Liver (tissue), 9 donors: ENCODE results near the gene BRAF. TPM values are rescaled to one million over a fixed set of nuclear protein-coding genes. Genes with fewer than 3 reads are reported as not detected.

ENCODE experiments used
- DNase-seq: peaks from one replicate; pipeline ENCODE4 v3.0.0-alpha.2; 2017; ENCODE audit warnings: low spot score
- H3K27ac ChIP-seq, 2 donors: one replicate each; pipeline ENCODE4 v1.7.0; 2013; ENCODE audit warnings: inconsistent platforms in 2 of 2, low read length in 2 of 2, control low read depth in 1 of 2, low read depth in 1 of 2, mild to moderate bottlenecking in 1 of 2
- H3K27me3 ChIP-seq, 4 donors: one replicate each; pipeline versions ENCODE4 v1.6.1 to v1.7.0; 2013; ENCODE audit warnings: low read length in 3 of 4, inconsistent platforms in 1 of 4, mild to moderate bottlenecking in 1 of 4, moderate library complexity in 1 of 4; ENCODE audit not compliant: control insufficient read depth in 4 of 4, insufficient read depth in 4 of 4
- H3K36me3 ChIP-seq, 4 donors: one replicate each; pipeline versions ENCODE4 v1.6.1 to v1.7.0; 2013; ENCODE audit warnings: low read length in 3 of 4, mild to moderate bottlenecking in 3 of 4, low read depth in 1 of 4, moderate library complexity in 1 of 4; ENCODE audit not compliant: control insufficient read depth in 4 of 4, insufficient read depth in 3 of 4
- H3K4me1 ChIP-seq, 4 donors: one replicate each; pipeline versions ENCODE4 v1.6.1 to v1.7.0; 2013; ENCODE audit warnings: low read length in 3 of 4, mild to moderate bottlenecking in 3 of 4, moderate library complexity in 1 of 4; ENCODE audit not compliant: control insufficient read depth in 4 of 4, insufficient read depth in 4 of 4
- H3K4me3 ChIP-seq, 3 donors: one replicate each; pipeline versions ENCODE4 v1.6.1 to v1.7.0; 2013; ENCODE audit warnings: low read length in 3 of 3, control low read depth in 1 of 3, low read depth in 1 of 3, mild to moderate bottlenecking in 1 of 3
- H3K9ac ChIP-seq, 2 donors: one replicate each; pipeline ENCODE4 v1.7.0; 2013; ENCODE audit warnings: low read length in 2 of 2, mild to moderate bottlenecking in 2 of 2, moderate library complexity in 2 of 2, control low read depth in 1 of 2, low read depth in 1 of 2
- H3K9me3 ChIP-seq, 4 donors: one replicate each; pipeline versions ENCODE4 v1.6.1 to v1.7.0; 2013; ENCODE audit warnings: low read length in 3 of 4; ENCODE audit not compliant: control insufficient read depth in 4 of 4
- CTCF ChIP-seq: fragments of 150-350 bp; IDR thresholded peaks from 2 replicates; pipeline ENCODE4 v1.5.1; 2017; ENCODE audit warnings: improper control_type of control experiment, low read depth, low read length; ENCODE audit not compliant: missing input control
- EGR1 ChIP-seq, 2 donors: IDR thresholded peaks; 2 replicates each; pipeline ENCODE4 v1.6.1; 2016 to 2018; ENCODE audit warnings: antibody characterized with exemption in 2 of 2, low read depth in 2 of 2
- FOXA2 ChIP-seq: IDR thresholded peaks from 2 replicates; pipeline ENCODE4 v1.6.1; 2016; ENCODE audit warnings: antibody characterized with exemption
- GABPA ChIP-seq, 2 donors: IDR thresholded peaks in 1 of 2; conservative IDR thresholded peaks in 1 of 2; 2 replicates each; pipeline ENCODE4 v1.6.1; 2016; ENCODE audit warnings: antibody characterized with exemption in 2 of 2, mild to moderate bottlenecking in 1 of 2, moderate library complexity in 1 of 2
- HNF4A ChIP-seq, 2 donors: conservative IDR thresholded peaks; 2 replicates each; pipeline ENCODE4 v1.6.1; 2016; ENCODE audit warnings: antibody characterized with exemption in 2 of 2, mild to moderate bottlenecking in 2 of 2
- HNF4G ChIP-seq: IDR thresholded peaks from 2 replicates; pipeline ENCODE4 v1.6.1; 2016; ENCODE audit warnings: antibody characterized with exemption
- JUND ChIP-seq, 2 donors: IDR thresholded peaks; 2 replicates each; pipeline ENCODE4 v1.6.1; 2016; ENCODE audit warnings: antibody characterized with exemption in 2 of 2
- MAX ChIP-seq: IDR thresholded peaks from 2 replicates; pipeline ENCODE4 v1.6.1; 2016; ENCODE audit warnings: antibody characterized with exemption
- NR2F2 ChIP-seq: IDR thresholded peaks from 2 replicates; pipeline ENCODE4 v1.6.1; 2016; ENCODE audit warnings: antibody characterized with exemption
- RAD21 ChIP-seq, 2 donors: IDR thresholded peaks; 2 replicates each; pipeline ENCODE4 v1.6.1; 2016; ENCODE audit warnings: antibody characterized with exemption in 2 of 2, mild to moderate bottlenecking in 2 of 2
- RXRA ChIP-seq, 2 donors: IDR thresholded peaks; 2 replicates each; pipeline ENCODE4 v1.6.1; 2017 to 2018; ENCODE audit warnings: antibody characterized with exemption in 2 of 2, mild to moderate bottlenecking in 1 of 2
- TAF1 ChIP-seq: conservative IDR thresholded peaks from 2 replicates; pipeline ENCODE4 v1.6.1; 2016; ENCODE audit warnings: antibody characterized with exemption, mild to moderate bottlenecking
- WGBS: extraction: QIAGEN DNeasy Blood & Tissue Kit; methylation state at CpG from one replicate; pipeline ENCODE4 v1.1.7; 2013; 5-methylcytosine and 5-hydroxymethylcytosine counted together
- polyA plus RNA-seq, 2 donors: library from polyadenylated mRNA; stranded (reverse) in 1 of 2; unstranded in 1 of 2; fragments of 200-250 nt in 1 of 2; fragments of >200 nt in 1 of 2; fragmentation: Nextera tagmentation in 1 of 2; extraction: Ambion mirVana in 1 of 2; gene quantifications; one replicate each; pipeline versions ENCODE4 v1.2.1 to v1.2.3, GENCODE V29; 2013 to 2015
- total RNA-seq, 2 donors: library from RNA; depleted of rRNA; stranded (reverse); fragments of >200 nt; gene quantifications; one replicate each; pipeline ENCODE4 v1.2.3, GENCODE V29; 2014
- TF ChIP-seq, protein P1 (sequence below): IDR thresholded peaks from 2 replicates; pipeline ENCODE4 v1.6.1; 2016; ENCODE audit warnings: antibody characterized with exemption
- TF ChIP-seq, protein P2 (sequence below): IDR thresholded peaks from 2 replicates; pipeline ENCODE4 v1.6.1; 2016; ENCODE audit warnings: antibody characterized with exemption, mild to moderate bottlenecking
- TF ChIP-seq, protein P3 (sequence below): IDR thresholded peaks from 2 replicates; pipeline ENCODE4 v1.6.1; 2016; ENCODE audit warnings: antibody characterized with exemption
- donor health status: healthy.
- donor health status: healthy.
- donor health status: healthy.
- donor health status: healthy.
- donor health status: healthy.

BRAF gene
- total and polyA plus RNA-seq, 4 donors = 2.6 to 21.9 (median 14.0) TPM

- no peak overlapping the region for H3K27ac ChIP-seq
- H3K4me1 ChIP-seq = peaks cover 0 to 3% (median 1%) of the 10 kb centered on the region in 4 donors
- WGBS = 80% methylated on average over 1 of the region's 1 CpG
- no peak overlapping the region for H3K9ac ChIP-seq
- H3K27me3 ChIP-seq = no peaks in the 10 kb centered on the region
- no peak for DNase-seq
- TF ChIP-seq GABPA (IDR thresholded peaks at IDR 0.05 in 1 of 2, conservative IDR thresholded peaks at IDR 0.05 in 1 of 2) (no peak), EGR1 (IDR thresholded peaks at IDR 0.05; ENCODE audit: low read depth in 2 of 2) (no peak), JUND (IDR thresholded peaks at IDR 0.05) (no peak), MAX (no peak), CTCF (no peak), HNF4A (conservative IDR thresholded peaks at IDR 0.05) (no peak), TAF1 (no peak), FOXA2 (no peak), RAD21 (IDR thresholded peaks at IDR 0.05) (no peak), RXRA (IDR thresholded peaks at IDR 0.05) (no peak), NR2F2 (no peak), HNF4G (no peak)
- TF ChIP-seq, protein P1, sequence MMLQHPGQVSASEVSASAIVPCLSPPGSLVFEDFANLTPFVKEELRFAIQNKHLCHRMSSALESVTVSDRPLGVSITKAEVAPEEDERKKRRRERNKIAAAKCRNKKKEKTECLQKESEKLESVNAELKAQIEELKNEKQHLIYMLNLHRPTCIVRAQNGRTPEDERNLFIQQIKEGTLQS = no peak
- TF ChIP-seq, protein P2, sequence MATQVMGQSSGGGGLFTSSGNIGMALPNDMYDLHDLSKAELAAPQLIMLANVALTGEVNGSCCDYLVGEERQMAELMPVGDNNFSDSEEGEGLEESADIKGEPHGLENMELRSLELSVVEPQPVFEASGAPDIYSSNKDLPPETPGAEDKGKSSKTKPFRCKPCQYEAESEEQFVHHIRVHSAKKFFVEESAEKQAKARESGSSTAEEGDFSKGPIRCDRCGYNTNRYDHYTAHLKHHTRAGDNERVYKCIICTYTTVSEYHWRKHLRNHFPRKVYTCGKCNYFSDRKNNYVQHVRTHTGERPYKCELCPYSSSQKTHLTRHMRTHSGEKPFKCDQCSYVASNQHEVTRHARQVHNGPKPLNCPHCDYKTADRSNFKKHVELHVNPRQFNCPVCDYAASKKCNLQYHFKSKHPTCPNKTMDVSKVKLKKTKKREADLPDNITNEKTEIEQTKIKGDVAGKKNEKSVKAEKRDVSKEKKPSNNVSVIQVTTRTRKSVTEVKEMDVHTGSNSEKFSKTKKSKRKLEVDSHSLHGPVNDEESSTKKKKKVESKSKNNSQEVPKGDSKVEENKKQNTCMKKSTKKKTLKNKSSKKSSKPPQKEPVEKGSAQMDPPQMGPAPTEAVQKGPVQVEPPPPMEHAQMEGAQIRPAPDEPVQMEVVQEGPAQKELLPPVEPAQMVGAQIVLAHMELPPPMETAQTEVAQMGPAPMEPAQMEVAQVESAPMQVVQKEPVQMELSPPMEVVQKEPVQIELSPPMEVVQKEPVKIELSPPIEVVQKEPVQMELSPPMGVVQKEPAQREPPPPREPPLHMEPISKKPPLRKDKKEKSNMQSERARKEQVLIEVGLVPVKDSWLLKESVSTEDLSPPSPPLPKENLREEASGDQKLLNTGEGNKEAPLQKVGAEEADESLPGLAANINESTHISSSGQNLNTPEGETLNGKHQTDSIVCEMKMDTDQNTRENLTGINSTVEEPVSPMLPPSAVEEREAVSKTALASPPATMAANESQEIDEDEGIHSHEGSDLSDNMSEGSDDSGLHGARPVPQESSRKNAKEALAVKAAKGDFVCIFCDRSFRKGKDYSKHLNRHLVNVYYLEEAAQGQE = no peak
- TF ChIP-seq, protein P3, sequence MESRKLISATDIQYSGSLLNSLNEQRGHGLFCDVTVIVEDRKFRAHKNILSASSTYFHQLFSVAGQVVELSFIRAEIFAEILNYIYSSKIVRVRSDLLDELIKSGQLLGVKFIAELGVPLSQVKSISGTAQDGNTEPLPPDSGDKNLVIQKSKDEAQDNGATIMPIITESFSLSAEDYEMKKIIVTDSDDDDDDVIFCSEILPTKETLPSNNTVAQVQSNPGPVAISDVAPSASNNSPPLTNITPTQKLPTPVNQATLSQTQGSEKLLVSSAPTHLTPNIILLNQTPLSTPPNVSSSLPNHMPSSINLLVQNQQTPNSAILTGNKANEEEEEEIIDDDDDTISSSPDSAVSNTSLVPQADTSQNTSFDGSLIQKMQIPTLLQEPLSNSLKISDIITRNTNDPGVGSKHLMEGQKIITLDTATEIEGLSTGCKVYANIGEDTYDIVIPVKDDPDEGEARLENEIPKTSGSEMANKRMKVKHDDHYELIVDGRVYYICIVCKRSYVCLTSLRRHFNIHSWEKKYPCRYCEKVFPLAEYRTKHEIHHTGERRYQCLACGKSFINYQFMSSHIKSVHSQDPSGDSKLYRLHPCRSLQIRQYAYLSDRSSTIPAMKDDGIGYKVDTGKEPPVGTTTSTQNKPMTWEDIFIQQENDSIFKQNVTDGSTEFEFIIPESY = no peak
- no peak overlapping the region for H3K4me3 ChIP-seq
- no peaks in the 10 kb centered on the region for H3K36me3 ChIP-seq
- no peaks in the 10 kb centered on the region for H3K9me3 ChIP-seq
Observed at GRCh38 chr7:140889150-140889549, 35.6 kb downstream of the BRAF start.

- TF ChIP-seq HNF4A (conservative IDR thresholded peaks at IDR 0.05) = no peak
- no peak for TF ChIP-seq HNF4G
- TF ChIP-seq, protein P2 = no peak
- WGBS = 94% methylated on average over 4 of the region's 4 CpGs
- H3K36me3 ChIP-seq = no peaks in the 10 kb centered on the region
Observed at GRCh38 chr7:140888087-140888486, 36.6 kb downstream of the BRAF start.

More at GRCh38 chr7:140888087-140888486, 36.6 kb downstream of the BRAF start:
- Histone ChIP-seq H3K4me1 (peaks cover 0 to 3% (median 1%) of the 10 kb centered on the region in 4 donors), H3K4me3 (no peak overlapping the region), H3K9me3 (no peaks in the 10 kb centered on the region), H3K9ac (no peak overlapping the region), H3K27me3 (no peaks in the 10 kb centered on the region), H3K27ac (no peak overlapping the region)
- DNase-seq = no peak
